PFSK-1 (cell line): ENCODE measurements around the gene RPE65.

Experiments used
- FOXP2 ChIP-seq: optimal IDR thresholded peaks from 2 replicates; pipeline ENCODE3; 2011; ENCODE audit warnings: borderline replicate concordance, control low read depth, inconsistent platforms; ENCODE audit not compliant: insufficient read depth; ENCODE audit errors: extremely low read length, extremely low read depth
- POLR2AphosphoS5 ChIP-seq: IDR thresholded peaks from 2 replicates; pipeline ENCODE4 v1.6.1; 2012; ENCODE audit warnings: low read depth, mild to moderate bottlenecking, control low read depth, low read length, moderate library complexity
- REST ChIP-seq, 2 experiments: IDR thresholded peaks; 2 replicates each; pipeline versions ENCODE4 v1.6.1 to v1.8.0; 2011 to 2012; ENCODE audit warnings: low read depth in 2 of 2, low read length in 2 of 2, control low read depth in 1 of 2, inconsistent platforms in 1 of 2, mild to moderate bottlenecking in 1 of 2, moderate library complexity in 1 of 2; ENCODE audit not compliant: insufficient read depth in 1 of 2

DNA sequence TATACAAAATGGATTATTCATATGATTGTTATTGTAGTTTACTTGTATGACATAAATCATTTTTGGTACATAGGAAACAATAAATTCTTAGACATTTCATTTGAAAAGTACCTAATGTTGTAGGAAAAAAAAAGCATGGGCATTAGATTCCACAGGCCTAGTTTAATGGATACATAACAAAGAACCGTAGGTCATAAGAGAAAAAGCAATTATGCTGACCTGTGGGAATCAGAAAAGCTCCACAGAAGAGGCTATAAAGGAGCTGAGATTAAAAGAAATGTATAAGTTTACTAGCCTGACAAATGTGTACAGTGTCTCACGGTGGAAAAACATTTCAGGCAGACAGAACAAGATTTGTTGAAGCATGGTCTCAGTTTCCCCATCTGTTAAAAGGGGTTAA is 43.4 kb upstream of the RPE65 start:
- TF ChIP-seq REST (IDR thresholded peaks at IDR 0.05; ENCODE audit: insufficient read depth in 1 of 2, low read depth in 2 of 2, low read length in 2 of 2): no peak
- no peak for TF ChIP-seq POLR2AphosphoS5
- TF ChIP-seq FOXP2: no peak
